HG02884 (cell line): Measurements from ENCODE around the gene OR2T35.
"Not testable (repeated sequence)": the region's sequence is repeated elsewhere in the genome, so short reads cannot be mapped to it uniquely, and the experiment has no call there.

ENCODE experiments used
- ATAC-seq: cut with Tn5 transposase; IDR thresholded peaks from one replicate; pipeline ENCODE4 v1.9.1; 2021; ENCODE audit warnings: mild to moderate bottlenecking, moderate library complexity; ENCODE audit not compliant: unreplicated experiment

OR2T35 gene, protein sequence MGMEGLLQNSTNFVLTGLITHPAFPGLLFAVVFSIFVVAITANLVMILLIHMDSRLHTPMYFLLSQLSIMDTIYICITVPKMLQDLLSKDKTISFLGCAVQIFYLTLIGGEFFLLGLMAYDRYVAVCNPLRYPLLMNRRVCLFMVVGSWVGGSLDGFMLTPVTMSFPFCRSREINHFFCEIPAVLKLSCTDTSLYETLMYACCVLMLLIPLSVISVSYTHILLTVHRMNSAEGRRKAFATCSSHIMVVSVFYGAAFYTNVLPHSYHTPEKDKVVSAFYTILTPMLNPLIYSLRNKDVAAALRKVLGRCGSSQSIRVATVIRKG

DNA sequence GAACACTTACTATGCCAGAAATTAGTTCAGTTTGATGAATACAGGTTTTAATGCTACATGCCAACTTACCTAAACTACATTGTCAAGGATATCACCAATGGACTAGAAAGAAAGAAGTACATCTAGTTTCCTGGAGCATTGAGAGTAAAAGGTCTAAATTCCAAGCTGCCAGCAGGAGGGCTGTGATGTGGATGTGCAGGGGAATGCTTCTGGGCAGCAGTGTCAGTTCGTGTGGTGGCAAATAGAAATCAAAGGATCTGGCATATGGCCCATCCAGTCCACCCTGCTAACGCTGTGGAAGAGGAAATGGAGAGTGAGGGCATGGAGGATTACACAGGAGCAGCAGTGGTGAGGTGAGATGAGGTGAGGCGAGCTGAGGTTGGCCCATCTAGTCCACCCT, at the start of gene OR2T35:
TSS of gene OR2T35 (minus strand) at position 101 of the 400 bp plus-strand sequence. CDS start 6,020 bp downstream, outside the sequence.
- ATAC-seq, result not testable (repeated sequence)

DNA sequence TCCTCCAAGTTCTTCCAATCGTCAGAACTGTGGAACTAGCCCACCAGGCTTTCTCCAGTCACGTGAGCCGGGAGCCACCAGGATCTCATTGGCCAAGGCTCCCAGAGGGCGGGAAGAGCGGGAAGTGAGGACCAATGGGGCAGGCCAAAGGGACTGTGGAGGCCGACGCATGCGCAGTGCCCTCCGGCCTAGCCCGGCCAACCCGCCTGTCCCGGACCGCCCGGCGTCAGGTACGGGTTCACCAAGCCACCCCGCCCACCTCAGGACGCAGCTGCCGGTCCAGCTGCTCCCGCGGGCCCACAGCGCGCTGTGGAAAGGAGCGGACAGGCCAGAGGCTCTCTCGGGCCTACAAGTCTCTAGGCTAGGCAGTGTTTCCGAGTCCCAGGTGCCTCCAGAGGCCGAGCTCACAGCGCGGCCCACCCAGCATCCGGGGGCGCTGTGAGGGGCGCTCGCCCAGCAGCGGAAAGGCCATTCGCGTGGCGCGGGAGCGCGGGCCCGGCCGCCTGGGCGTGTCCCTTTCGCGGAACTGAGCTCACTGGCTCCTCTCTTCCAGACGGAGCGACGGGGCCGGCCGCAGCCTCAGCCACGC, 46.6 kb upstream of the OR2T35 start:
- ATAC-seq, result no peak

DNA sequence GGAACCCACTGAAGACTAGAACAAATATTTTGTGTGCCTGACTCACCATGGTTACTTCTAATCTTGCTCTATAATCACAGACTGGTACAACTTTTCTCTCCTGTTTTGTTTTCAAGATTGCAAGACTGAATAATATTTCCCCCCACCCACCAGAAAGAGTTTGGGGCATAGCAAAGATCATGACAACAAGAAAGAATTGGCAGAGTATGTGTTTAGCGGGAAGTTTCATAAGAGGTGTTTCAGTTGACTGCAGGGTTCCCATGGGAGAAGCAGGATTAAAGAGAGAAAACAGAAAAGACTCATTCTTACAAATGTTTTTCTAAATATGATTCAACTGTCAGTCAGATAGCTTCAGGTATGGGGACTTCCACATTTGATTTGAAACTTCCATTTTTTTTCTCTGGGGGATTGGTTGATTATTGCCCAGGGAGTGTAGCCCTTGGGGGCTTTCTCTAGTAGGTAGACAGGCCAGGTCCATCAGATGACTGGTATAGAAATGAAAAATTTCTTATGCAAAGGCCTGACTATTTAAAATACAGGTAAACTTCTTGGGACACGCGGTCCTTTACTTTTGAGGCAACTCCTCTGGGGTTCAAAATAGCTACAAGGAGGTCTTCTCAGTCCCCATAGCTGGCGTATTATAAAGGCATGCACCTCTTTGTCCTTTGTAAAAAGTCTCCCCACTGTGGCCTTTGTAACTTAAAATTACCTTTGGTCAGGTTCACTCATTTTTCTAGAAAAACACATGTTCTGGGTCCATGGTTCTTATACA, 43.6 kb upstream of the OR2T35 start:
- peak; percentile 57 for ATAC-seq

DNA sequence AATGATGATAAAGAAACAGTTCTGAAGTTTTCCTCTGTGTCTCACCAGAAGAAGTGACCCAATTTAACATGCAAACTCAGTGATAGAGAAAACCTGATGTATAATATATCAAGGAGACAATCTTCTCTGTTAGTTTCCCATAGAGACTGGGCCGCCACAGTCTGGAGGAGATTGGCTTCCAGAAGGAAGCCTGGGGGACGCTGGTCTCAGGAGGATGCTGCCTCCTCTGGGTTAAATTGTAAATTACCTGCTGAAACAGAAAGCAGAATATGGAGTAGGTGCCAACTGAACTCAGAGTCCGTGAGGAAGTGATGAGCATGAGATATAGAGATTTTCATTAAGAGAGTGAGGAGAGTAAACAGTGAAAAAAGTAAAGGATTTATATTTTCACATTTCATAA, 41.7 kb upstream of the OR2T35 start:
- peak; percentile 80 for ATAC-seq

DNA sequence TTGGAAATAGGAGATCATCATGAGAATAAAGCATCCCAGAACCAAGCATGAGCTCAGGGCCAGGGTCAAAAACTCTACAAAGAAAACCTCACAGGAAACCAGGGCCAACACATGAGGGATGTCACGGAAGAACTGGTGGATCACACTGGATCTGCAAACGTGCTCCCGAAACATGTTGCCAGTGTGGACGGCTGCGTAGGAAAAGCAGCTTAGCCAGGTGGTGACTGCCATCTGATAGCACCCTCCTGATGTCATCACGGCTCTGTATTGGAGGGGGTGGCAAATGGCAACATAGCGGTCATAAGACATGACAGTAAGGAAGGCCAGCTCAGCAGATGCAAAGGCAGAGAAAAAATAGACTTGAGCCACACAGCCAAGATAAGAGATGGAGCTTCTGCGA, 36.6 kb upstream of the OR2T35 start:
- ATAC-seq, result no peak

DNA sequence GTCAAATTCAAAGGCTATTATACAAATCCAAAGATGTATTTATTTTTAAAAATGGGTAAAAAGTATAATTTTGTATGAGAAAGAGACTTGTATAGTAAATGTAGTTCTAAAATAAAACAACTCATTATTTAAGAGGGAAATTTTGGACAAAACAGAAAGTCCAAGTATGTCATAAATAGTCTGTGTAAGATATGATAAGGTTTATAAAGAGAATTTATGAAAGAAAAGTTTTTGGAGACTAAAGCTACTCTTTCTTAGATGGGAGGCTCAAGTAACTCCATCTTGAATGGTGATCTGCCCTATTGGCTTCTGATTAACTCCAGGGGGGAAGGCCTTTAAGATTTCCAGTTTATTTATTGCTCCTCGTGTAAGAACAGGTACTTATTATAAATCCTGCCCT, 24.9 kb upstream of the OR2T35 start:
- no peak for ATAC-seq

DNA sequence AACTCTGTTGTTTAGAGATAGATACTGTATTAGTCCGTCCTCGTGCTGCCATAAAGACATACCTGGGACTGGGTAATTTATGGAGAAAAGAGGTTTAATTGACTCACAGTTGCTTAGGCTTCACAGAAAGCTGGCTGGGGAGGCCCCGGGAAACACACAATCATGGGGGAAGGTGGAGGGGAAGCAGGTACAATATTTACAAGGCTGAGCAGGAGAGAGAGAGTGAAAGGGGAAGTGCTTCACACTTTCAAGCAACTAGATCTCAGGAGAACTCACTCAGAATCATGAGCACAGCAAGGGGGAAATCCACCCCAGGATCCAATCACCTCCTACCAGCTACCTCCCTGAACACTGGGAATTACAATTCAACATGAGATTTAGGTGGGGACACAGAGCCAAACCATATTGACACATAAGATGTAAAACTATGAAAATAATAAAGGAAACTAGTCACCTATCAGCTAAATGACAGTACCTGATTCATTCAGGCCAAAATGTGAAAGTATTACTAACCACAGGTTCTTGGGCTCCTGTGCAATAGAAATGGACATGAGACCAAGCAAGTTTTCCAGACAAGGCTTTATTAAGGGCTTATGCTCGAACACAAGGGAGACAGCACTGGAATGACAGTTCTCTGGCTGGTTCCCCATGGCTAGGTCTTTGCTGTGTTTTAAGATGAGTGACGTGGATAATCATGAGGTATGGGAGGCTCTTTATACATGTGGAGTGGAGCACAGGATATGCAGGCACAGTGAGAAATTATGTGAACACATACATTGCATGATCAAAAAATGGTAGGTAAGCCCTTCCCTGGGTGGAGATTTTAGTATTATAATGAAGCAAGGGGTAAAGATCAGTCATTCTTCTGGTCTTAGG, 18.6 kb upstream of the OR2T35 start:
- peak; percentile 100 for ATAC-seq

DNA sequence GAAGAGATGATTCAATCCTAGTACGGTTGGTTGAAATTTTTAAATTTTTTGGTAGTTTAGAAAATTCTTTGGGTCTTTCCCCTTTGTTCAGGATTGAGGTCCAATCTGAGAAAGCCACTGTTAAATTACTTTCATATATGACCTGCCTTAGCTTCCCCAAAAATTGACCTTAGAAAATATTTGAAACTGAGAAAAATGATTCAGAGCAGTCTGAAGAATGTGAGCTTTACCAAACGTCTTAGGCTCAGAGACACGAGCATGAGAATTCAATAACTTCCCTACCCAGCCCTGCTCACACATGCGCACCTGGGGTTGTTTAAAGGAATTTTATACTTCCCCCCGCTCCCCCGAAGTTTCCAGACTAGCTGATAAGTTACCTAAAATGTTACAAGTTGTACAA, 11.7 kb upstream of the OR2T35 start:
- ATAC-seq, result peak; percentile 65

DNA sequence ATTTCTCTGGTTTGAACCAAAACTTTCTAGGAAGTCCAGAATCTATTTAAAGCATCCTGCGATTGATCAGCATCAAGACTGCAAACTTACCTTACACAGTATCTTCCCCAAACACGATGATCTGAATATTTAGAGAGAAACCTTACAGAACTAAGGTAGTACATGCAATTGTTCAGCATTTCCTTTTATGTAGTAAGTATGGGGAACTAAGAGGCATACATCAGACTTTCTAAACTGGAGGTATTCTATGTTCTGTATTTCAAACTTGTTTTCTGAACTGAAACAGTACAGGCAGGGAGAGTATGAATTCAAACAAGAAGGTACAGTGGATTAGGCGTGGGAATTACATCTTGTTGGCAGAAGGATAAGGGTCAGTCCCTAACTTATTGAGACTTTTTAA, 10.3 kb upstream of the OR2T35 start, which contains the start of gene OR2T27:
TSS of gene OR2T27 (minus strand) at position 175 of the 400 bp plus-strand sequence. CDS start 4,644 bp downstream, outside the sequence.
- not testable (repeated sequence) for ATAC-seq

DNA sequence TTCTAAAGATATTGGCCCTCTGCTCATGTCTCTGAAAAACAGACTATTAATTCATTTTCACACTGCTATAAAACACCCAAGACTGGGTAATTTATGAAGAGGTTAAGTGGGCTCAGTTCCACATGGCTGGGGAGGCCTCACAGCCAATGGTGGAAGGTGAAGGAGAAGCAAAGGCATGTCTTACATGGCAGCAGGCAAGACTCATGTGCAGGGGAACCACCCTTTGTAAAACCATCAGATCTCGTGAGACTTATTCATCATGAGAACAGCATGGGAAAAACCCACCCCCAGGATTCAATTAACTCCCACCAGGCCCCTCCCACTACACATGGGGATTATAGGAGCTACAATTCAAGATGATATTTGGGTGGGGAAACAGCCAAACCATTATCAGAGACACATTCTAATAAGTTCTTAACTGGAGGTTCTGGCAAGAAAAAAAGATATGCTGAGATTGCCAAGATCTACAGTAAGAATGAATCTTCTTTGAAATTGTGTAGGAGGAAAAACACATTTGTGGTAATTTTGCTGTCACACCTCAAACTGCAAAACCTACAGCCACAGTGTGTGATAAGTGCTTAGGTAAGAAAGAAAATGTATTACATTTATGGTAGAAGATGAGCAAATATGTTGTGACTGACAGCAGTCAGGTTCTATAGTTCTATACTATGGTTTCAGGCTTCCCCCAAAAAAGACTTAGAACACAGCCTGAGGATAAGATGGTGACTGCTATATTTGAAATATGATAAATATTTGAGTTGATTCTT, 3.9 kb upstream of the OR2T35 start:
- not testable (repeated sequence) for ATAC-seq

DNA sequence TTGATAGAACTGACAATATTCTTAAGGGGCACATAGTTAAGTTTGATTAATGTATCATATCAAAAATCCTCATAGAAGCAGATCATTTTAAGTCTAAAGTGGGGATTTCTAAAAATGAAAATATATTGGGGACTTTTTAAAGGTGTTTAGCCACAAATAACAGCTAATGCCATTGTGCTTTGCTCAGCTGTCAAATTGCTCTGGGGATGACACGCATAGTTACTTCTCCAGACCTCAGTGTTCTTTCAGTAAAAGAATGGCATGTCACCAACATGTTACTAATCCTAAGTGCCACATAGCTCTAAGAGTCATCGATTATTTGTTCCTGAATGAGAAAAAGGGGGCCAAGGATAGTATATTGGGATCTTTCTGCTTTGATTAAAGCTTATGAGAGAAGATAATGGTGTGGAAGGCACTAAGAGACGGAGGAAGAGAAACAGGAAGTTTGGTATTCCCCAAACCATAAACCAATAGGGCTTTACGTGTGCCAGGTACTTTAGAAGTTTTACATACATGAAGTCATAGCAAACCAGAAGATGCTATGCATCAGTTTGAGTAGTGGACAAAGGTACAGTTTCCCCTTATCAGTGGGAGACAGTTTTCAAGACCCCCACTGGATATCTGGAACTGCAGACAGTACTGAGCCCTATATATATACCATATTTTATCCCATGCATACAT, 2.0 kb downstream of the OR2T35 start:
- peak; percentile 66 for ATAC-seq

DNA sequence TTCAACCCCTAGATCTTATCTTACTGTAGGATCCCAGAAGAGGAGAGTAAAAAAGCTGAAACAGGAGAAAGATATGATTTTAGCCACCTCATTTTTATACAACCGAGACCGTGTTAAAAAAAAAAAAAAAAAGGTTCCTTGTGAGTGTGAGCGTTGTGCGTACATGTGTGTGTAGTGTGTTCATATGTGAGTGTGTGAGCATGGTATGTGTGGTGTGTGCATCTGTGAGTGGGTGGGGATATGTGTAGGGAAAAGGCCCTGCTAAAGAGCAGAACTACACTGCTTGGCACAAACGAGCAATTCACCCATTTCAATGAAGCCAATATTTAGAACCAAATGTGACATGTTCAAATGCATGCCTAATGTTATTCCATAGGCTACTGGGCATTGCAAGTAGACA, 3.5 kb downstream of the OR2T35 start:
- ATAC-seq, result peak; percentile 1

DNA sequence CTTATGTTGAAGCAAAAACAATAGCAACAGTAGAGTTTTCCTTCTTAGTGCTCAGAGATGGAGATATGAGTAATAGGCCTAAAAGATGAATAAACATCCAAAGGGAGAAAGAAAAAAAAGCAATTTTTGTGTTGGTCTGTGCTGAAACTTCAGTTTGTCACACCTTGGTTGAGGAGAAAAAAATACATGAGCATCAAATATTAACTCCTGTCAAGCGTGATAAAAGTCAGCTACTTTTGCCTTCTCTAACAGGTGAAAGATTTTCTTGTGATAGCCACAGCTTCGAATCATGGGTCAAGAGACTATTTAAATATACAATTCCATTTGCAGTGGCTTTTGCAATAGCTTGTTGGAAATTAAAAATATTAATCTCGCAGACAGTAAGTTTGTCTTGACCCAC, 4.2 kb downstream of the OR2T35 start:
- ATAC-seq, result peak; percentile 30

DNA sequence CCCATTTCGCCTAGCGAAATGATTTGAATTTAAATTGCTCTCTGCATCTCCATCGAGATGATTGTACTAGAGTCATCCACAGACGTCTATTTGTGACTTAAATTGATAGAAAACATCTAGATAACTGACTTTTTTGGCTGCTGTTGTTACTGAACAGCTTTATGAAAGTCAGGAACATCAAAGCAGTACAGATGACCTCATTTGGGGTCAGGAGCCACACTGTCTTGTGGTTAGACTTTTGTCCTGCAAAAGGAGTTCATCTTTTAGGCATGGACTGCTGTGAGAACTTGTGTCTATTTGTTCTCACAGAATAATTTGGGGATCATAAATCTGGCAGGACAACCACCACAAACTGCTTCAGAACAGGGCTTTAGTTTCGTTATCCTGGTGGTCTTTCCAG, 5.4 kb downstream of the OR2T35 start:
- ATAC-seq, result peak; percentile 33

DNA sequence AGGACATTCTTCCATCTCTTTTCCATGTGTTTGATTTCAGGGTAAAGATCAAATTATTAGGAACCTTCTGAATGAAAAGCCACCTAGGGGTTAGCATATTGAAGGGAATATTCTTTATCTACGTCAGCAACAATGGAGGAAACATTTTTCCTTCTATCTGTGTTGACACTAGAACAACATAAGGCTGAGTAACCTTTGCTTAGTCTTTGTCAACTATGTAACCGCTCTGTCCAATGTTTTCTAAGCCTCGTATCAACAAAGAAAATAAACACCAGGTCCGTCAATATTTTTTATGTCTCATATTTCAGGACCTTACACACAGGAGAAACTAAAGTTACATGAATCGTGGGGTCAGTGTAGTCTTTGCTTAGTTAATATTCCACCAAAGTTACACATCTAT, 8.5 kb downstream of the OR2T35 start:
- ATAC-seq, result not testable (repeated sequence)

DNA sequence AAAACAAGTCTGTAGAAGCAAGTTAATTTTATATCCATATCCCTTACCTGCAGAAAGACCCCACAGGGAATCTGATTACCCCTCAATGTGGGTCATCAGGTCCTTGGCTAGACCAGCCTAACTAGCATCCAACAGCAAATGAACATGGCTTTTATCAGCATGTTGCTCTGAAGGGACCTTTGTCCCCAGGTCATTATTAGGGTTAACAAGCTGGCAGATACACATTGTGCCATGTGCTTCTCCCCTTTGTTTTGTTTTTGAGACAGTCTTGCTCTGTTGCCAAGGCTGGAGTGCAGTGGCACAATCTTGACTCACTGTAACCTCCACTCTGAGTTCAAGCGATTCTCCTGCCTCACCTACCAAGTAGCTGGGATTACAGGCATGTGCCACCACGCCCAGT, 10.1 kb downstream of the OR2T35 start, which contains the start of gene OR2T11:
TSS of gene OR2T11 (minus strand) at position 101 of the 400 bp plus-strand sequence. CDS start 7,963 bp downstream, outside the sequence.
- ATAC-seq, result not testable (repeated sequence)

DNA sequence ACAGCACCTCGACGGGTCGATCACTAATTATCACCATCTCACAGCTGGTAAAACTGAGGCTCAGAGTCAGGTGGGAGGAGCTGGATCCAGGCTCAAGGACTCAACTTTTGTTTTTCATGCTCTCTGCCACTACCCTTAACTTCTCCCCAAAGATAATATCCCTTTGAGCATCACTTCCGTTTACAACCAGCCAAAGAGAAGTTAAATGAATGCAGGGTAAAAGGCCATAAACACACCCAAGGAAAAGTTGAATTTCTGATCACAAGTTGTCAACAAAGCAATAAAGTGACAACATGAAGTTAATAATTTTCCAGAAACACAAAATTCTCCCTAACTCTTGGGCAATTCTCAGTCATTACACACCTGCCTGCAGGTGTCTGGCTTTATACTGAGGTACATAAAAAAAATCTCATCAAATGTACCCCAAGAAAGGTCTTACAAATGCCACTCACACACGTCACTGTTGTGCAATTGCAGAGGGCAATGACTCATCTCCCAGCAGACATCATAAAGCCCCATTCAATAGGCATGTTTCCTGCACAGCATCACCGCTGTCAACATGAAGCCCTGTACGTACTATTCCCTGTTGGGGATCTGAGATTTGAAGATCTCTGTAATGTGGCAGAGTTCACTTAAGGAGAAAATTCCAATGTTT, 13.6 kb downstream of the OR2T35 start:
- ATAC-seq, result no peak

DNA sequence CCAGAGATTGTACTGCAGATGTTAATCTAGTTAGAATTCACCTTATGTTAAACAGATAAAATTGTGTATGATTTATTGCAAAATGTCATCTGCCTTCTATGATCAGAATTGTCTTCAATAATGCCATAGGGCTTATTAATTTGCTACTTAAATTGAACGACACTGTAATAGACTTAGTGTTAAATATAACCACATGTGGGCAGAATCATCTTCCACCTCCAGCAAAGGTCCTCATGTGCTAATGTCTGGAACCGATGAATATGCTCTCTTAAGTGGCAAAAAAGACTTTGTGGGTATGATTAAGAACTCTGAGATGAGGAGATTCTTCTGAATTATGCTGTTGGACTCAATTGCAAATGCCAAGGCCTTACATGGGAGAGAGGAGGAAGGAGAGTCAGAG, 14.5 kb downstream of the OR2T35 start:
- ATAC-seq, result no peak
